A549 treated with DMSO at 1 μM for 4 hours (cell line): ENCODE data around the gene PPARG. TPM values are rescaled to one million over a fixed set of nuclear protein-coding genes. Genes with fewer than 3 reads are reported as not detected.

Experiments
- total RNA-seq: library from RNA; stranded (reverse); fragments of 200-300 nt; extraction: Qiagen RNA extraction; gene quantifications from 5 replicates; pipeline ENCODE4 v1.2.3, GENCODE V29; 2022; ENCODE audit warnings: low read depth

Gene PPARG
- total RNA-seq, result 39.4 to 44.0 TPM (median 40.6 TPM) in 5 replicates

DNA sequence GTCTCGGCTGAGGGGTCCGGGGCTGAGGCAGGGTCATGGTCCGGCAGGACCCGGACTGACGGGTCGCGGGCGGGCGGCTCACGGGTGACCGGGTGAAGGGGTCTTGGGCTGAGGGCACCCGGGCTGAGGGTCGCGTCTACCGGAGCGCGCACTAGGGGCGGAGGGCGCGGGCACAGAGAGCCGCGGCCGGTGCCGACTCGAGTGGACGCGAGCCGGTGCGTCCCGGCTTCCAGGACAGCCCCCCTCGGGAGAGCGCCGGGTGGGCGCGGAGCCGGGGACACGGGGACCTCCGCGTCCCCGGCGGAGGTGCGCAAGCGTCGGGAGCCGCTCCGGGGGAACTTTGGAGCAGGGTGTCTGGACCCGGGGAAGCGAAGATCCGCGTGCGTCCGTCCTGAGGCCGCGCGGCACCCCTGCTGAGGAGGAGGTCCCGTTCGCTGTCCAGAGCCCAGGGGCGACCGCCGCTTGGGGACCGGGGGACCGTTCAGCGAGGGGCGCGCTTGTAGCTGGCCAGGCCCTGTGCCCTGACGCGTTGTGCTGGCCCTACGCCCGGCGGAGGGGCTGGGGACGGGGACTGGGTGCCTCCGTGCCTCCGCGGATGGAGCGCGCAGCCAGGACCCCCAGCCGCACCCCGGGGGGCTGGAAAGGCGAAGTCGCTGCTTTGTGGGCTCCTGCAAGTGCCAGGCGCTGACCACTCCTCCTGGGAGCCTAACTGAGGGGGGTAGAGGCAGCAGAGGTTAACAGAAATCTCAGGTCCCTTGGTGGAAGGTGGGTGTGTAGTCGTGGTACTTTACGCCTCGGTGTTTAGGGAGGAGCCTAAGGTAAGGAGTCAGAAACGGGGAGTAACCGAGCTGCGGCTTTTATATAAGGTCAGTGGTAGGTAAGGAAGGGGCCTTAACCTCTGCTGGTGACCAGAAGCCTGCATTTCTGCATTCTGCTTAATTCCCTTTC, at the start of gene PPARG:
TSS of gene PPARG (plus strand) at position 889 of the 948 bp plus-strand sequence. CDS start 90,642 bp downstream, outside the sequence.

Other genes with a start within 250 kb of the PPARG start
- 10.8 to 14.6 TPM (median 11.3 TPM) in 5 replicates for gene TIMP4, start 130.2 kb upstream of the PPARG start, total RNA-seq
- 16.9 to 21.1 TPM (median 19.7 TPM) in 5 replicates for gene TSEN2, start 195.4 kb downstream of the PPARG start, total RNA-seq